Right ventricle myocardium inferior (tissue), 1 donor: ENCODE measurements around the gene ASIC2. TPM values are rescaled to one million over a fixed set of nuclear protein-coding genes. Genes with fewer than 3 reads are reported as not detected.

ENCODE experiments used
- ATAC-seq: fragments of 200-7000 bp; cut with Tn5 transposase; one replicate; pipeline ENCODE4 v1.9.1; 2020; ENCODE audit warnings: mild to moderate bottlenecking, moderate library complexity
- DNase-seq: peaks from one replicate; pipeline ENCODE4 v3.0.0; 2021; ENCODE audit errors: missing footprints
- intact Hi-C: fragments of 100-400 bp; cut with DNase I; formaldehyde crosslinking; loops from one replicate; pipeline ENCODE4 v1.11.0; 2022
- total RNA-seq: library from RNA; stranded (reverse); fragmentation: NEBNext Ultra II Directional; extraction: Animal tissue kit (Norgen Biotek cat#: 25700); gene quantifications from one replicate; pipeline ENCODE4 v1.2.1, GENCODE V29; 2021
- donor health status: DM: no; HTN: yes; CAD: no; lungs with severe emphysema.

ASIC2 gene
- total RNA-seq, 1 donor from 2014 or later: not detected

DNA sequence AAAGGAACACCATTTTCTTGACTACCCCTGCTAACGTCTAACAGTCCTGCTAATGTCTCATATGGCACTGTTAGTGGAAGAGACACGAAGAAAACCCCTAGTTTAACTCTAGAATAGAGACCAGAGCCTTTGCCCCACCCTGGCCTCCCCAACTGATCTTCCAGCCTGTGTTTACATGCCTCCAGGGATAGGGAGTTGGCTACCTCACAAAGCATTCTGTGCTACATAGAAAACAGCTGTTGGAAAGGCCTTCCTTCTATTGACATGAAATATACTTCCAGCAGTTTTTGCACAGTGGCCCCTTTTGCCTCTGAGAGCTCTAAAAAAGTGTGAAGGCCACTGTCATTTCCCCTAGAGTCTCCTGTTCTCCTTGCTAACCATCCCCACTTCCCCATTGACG lies 73.1 kb downstream of the ASIC2 start:
- ATAC-seq: no peak
- no peak for DNase-seq
- intact Hi-C loops: no loop called here

DNA sequence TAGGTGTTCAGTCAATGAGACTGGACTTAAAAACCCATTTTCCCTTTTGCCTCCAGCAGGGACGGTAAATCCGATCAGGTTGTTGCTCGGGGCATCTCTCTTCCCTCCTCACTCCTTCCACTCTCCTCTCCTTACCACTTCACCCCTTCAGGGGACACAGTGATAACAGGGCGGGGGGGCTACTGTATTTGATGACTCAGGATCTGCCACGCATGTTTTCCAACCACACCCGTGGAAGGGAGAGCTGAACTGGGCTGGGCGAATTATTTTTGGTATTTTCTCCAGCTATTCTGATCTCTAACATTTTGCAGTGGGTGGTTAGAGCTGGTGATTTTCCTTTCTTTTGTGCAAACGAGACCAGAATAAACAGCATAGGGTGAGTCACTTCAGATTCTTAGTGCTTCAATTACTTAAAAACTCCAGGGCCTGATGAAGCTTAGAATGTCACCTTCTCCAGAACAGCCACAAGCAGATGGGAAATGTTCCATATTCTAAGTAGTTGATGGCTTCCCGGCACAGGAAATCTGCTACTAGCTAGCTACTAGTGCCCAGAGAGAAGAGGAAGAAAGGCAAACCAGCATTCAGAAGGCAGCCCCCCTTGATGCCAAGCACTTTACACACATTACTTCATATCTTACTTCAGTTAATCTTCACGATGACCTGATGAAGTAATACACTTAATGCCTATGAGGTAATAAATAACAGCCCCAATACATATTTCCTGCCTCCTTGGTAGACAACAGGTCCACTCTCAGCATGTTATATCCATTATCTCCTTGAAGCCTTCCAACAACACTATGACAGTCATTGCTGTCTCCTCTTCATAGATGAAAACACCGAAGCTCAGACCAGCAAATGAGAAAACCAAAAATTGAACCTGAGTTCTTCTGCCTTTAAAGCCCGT lies 74.1 kb downstream of the ASIC2 start:
- no peak for ATAC-seq

DNA sequence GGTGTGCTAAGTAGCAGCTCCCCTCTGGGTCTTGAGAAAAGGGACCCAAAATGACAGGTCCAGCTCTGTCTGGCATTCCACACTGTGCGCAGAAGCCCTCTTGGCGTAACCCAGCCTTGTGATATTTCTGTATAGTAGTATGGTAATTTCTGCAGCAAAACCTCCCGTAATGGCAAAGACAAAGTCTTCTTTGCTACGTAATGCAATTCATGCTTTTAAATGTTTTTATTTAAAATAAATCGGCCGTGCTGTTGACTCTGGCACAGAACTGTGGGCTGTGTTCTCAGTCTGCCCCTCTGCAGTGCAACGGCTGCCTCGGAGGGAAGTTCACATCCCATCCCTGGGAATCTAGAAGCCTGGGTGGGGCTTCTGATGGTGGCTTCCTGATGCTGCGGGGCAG lies 75.2 kb downstream of the ASIC2 start:
- ATAC-seq (no peak), DNase-seq (no peak)
- intact Hi-C loops: no loop called here

More for the DNA sequence above, 74.1 kb downstream of the ASIC2 start:
- intact Hi-C loops: no loop called here
- DNase-seq: no peak

DNA sequence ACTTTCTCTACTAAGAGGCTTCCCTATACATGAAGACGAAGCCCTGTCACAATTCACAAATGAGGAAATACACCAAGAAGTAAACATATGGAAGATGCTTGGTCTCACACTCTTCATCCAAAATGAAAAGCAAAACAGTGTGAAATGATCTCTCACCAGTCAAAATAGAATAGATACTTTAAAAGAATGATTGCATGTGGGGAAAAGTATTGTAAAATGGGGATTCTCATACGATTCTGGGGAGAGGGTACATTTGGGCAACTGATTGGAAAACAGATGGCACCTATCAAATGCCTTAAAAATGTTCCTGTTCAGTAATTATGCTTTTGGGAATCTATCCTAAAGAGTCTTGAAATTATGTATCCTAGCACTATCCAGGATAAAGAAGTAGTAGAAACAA lies 78.1 kb downstream of the ASIC2 start:
- intact Hi-C loops: no loop called here
- DNase-seq (no peak), ATAC-seq (no peak)

DNA sequence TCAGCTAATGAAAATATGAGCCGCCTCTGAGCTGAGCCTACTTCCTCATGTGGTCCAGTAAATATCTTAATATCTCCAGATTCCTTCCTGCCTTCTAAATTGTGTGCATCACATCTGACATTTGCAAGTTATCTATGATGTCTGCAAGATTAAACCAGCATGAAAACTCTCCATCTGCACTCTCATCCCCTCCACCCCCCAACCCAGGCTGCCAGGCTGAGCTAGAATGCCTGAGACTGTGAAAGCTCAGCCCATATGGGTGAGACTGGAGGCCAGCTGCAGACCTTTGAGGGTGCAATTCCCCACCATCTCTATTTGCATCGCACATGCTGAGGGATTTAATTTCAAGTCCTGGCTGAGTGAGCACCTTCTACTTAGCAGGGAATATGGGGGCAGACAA lies 82.8 kb downstream of the ASIC2 start:
- ATAC-seq (no peak), DNase-seq (no peak)
- intact Hi-C loops: no loop called here

DNA sequence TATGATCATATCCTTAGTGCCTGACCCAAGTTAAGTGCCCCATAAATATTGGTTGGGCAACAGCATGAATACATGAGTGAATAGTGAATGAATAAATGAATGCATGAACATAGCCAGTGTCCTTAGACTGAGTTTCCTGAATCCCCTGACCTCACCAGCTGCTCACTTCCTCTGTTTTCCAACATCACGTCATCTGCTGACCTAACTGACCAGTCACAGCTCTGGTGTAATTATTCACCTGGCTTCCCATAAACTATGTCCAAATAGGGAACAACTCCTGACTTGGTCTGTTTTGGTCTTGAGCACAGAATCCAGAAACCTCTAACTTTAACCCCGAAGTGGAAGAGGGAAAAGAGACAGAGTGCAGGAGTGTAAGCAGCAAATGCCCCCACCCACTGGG lies 83.4 kb downstream of the ASIC2 start:
- intact Hi-C loops: no loop called here
- DNase-seq: no peak
- no peak for ATAC-seq

DNA sequence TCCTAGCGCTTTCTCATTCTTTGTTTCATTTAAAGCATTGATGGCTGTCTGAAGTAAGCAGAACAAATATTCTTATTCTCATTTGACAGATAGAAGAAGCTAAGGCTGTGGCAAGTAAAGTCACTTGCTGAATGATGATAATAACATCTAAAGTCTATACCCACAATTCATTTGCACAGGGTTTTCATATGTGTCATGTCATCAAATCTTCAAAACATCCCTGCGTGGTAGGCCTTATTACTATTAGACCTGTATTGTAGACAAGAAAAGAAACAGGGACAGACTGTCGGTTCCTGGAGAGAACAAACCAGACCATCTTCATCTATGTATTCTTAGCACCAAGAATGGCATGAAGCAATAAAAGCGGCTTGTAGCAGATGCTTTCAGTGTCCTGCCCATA lies 85.9 kb downstream of the ASIC2 start:
- intact Hi-C loops: no loop called here
- DNase-seq (no peak), ATAC-seq (no peak)

DNA sequence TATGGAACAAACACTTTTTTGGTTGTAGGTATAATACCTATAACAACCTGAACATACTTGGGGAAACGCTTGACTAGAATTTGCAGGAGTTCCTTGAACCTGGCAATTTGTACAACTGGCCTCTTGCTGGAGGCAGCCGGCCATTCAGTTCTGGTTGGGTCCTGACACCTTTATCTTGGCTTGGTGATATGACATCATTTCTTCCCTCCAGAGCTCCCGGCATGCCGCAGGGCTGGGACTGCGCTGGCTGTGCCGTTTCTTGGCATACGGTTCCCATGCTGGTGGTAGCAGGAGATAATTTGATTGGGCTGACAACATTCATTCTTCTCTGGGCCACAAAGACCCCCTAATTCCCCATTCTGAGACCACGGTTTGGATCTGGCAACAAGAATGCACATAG lies 87.5 kb downstream of the ASIC2 start:
- intact Hi-C loops: no loop called here
- DNase-seq (no peak), ATAC-seq (no peak)

DNA sequence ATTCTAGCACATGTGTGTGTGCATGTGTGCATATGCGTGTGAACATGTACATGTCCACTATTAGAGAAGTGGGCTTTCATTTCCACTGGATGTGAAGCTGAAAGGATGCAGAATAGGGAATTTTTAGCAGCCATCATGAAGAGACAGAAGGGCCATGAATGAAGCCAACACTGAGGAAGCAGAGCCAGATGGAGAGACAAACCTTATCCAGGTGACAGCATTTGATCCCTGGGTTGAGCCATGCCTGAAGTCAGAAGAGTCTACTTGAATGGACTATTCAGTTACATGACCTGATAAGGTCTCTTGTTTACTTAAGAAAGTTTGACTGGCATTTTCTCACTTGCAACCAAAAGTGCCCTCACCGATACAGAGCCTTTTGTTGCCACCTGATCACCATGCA lies 88.4 kb downstream of the ASIC2 start:
- ATAC-seq (no peak), DNase-seq (no peak)
- intact Hi-C loops: no loop called here

DNA sequence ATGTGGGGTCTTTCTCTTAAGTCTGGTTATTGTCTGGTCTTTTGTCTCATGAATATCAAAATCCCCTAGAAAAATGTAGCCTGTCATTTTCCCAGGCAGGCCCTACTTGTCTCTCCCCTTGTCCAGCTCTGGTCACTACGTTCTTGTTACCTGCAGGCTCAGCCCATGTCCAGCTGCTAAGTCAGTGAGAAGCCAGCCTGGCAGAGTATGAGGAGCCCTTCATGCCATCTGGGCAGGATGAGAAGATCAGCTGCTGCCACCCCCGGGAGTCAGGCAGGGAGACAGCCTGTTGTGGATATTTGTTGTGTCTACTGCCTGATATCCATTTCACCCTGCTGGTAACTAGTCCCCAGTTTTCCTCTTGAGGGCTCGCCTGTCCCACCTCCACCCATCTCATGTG lies 88.9 kb downstream of the ASIC2 start:
- DNase-seq (no peak), ATAC-seq (no peak)
- intact Hi-C loops: no loop called here

DNA sequence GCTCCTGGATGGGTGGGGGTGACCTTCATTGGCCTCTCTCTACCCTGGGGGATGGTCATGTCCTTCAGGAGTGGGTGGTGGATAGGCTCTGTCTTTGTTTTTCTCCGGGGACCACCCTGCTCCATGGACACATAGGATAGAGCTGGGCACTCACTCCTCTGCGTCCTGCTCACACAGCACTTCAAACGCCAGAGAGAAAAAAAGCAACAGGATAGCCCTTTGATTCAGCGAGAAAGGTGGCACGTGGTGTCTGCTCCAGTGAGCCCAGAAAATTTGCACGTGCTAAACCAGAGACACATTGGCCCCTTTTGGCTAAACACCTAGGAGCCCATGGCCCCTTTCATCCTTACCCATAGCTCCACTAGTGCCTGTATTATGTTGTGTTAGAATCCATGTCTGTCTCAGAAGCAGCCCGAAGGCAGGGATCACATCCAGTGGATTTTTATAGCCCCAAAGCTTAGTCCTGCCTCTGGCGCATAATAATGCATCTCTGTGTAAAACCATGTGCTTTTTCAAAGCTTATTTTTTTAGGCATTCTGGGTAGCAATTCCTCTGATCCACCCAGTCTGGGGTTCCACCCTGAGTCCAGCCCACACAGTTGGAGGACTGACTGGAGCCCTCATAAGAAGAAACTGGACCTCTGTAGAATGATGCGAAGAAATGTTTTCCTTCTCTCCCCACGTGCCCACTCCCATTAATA lies 90.1 kb downstream of the ASIC2 start:
- no peak for DNase-seq
- no peak for ATAC-seq
- intact Hi-C loops: no loop called here

DNA sequence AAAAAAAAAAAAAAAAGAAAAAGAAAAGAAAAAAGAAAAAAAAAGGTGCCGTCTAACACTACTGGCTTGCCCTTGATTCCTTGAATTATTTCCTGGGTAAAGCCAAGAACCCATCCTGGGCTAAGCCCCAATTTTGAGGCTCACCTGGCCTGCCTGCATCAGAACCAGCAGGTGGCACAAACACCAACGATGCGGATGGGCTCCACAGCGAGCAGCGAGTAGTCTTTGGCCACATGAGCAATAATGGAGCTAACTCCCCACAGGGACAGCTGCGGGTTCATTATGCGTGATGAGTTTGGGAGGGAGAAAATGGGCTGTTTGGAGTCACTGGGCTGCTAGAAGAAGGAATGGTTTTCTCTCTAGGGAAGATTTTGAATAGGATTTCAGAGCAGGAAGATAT lies 91.1 kb downstream of the ASIC2 start:
- DNase-seq (no peak), ATAC-seq (no peak)
- intact Hi-C loops: no loop called here

DNA sequence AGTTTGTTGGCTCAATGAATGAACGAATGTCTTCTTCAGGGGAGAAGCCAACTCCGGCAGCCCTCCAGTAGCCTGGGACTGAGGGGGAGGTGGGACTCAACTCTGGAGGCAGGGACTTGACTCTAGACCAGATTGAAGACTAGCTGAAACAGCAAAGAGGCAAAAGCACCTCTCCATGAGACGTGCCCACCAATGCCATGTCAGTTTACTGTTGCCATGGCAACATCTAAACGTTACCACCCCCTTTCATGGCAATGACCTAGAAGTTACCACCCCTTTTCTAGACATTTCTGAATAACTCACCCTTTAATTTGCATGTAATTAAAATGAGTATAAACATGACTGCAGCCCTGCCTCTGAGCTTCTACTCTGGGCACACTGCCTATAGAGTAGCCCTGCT lies 91.8 kb downstream of the ASIC2 start:
- intact Hi-C loops: no loop called here

DNA sequence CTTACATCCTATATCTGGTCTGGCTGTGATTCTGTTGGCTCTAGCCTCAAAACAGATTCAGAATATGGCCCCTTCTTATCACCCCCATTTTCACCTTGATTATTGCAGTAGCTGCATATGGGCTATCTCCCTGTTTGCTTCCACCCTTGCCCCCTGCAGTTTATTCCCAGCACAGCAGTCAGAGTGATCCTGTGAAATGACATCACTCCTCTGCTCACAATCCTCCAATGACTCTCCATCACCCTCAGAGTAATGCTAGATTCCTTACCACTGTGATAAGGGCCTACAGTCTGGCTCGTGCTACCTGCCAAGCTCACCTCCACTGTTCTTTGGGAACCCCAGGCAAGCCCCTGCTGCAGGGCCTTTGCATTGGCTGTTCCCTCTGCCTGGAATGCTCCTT lies 92.5 kb downstream of the ASIC2 start:
- DNase-seq: no peak
- ATAC-seq: no peak
- intact Hi-C loops: no loop called here

More for the DNA sequence above, 91.8 kb downstream of the ASIC2 start:
- ATAC-seq: no peak
- no peak for DNase-seq

DNA sequence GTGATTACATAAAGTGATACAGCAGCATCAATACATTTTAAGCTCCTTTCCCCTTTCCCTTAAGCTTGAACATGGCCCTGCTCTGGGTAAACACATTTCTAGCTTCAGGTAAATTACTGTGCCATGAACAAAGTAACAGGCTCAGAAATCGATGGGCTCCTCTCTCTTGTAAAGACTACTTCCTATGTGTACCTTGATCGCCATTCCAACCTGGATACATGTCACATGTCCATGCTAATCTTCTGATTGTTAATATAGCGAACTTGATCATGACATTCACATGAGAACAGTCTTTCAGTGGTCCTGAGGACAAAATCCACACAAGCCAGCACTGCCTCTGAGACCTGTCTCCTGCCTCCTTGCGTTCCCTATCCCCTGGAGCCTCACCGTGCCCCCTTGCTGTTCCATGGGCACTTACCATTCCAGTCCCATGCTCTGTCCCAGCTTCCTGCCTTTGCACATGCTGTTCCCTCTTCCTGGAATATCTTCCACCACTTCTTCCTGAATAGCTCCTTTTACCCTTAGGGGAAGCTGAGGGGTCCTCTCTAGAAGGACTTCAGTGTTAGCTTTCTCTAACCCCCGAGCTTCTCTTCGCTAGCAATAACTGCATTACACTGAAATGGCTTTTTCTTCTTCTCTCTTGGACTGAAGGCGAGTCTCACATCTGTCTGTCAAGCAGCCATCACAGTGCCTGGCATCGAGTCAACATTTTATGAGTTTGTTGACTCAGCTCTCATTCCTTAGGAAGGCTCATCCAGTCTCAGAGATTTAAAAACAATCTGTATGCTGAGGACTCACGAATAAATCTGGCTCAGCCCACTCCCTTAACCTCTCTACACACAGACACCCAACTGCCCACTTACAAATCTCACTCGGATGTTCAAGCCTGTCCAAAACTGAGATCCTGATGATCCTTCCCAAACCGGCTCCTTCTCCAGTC lies 93.3 kb downstream of the ASIC2 start:
- DNase-seq: no peak
- intact Hi-C loops: no loop called here
- ATAC-seq: no peak

DNA sequence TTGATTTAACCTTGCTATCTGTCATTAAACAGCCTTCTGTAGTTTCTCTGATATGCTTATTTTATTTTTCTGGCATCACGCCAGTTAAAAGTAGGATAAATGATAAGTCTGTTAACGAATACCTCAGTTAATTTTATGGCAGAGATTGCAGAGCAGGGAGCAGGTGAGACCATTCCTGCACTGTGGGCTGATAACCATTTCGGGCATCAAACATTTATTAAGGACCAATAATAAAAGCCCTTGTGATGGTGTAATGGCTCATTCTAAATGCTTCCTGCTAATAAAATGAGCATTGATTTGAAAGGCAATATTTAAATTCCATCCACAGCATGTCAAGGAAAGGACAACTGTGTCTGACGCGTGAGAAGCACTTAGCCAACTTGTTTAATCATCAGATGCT lies 94.1 kb downstream of the ASIC2 start:
- intact Hi-C loops: no loop called here
- no peak for DNase-seq
- no peak for ATAC-seq

DNA sequence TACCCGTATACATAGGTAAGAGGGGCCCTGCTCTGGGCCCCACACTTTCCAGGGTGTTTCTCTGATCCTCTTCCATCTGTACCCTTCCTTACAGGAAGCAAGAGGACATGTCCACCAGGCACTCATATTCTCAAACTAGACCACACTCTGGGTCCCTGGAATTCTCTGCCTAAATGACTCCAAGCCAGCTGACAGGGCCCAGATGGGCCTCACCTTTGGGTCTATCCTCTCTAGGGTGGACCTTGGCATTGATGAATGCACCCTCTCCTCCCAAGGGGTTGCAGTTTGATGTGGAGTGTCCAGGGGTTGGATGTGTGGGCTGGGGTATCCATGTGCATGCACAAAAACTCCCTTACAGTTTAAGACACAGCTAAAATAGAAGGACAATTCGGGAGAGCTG lies 95.8 kb downstream of the ASIC2 start:
- ATAC-seq: no peak
- intact Hi-C loops: no loop called here
- no peak for DNase-seq

DNA sequence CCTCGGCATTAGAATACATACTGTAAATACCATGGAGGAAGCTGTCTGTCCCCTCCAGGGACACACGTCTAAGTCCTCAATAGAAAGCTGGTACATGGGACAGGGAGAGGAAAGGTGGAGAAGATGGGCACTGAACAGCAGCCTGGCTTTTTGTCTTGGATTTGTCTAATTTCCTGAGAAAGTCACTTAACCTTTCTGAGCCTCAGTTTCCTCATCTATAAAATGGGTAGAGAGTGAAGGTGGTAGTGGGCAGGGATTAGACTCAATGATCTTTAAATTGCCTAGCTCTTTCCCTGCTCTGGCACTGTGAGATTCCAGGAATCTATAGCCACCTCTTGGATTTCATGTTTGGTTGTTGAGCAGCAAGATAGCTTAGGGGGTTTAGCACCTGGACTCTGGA lies 96.2 kb downstream of the ASIC2 start:
- no peak for ATAC-seq
- no peak for DNase-seq
- intact Hi-C loops: no loop called here
